ENCODE results near the gene HMCN2. TPM values are rescaled to one million over a fixed set of nuclear protein-coding genes. Genes with fewer than 3 reads are reported as not detected.

Gene HMCN2
- total and polyA plus RNA-seq, 4 donors = 0.24 to 1.8 (median 0.29) TPM

DNA sequence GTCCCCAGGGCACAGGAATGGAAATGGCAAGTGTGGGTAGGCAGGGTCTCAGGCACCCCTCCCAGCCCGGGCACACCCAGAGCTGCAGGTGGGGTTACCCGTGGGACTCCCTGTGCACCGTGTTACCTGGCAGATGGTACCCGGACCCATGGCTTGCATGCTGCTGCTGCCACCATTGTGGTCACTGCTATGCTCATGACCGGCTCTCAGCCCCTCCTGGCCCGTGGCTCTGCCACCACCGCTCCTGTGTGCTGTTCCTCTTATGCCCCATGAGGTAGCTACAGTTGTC lies 21.7 kb upstream of the HMCN2 start:
- 87% methylated on average over 7 of the region's 7 CpGs for WGBS

DNA sequence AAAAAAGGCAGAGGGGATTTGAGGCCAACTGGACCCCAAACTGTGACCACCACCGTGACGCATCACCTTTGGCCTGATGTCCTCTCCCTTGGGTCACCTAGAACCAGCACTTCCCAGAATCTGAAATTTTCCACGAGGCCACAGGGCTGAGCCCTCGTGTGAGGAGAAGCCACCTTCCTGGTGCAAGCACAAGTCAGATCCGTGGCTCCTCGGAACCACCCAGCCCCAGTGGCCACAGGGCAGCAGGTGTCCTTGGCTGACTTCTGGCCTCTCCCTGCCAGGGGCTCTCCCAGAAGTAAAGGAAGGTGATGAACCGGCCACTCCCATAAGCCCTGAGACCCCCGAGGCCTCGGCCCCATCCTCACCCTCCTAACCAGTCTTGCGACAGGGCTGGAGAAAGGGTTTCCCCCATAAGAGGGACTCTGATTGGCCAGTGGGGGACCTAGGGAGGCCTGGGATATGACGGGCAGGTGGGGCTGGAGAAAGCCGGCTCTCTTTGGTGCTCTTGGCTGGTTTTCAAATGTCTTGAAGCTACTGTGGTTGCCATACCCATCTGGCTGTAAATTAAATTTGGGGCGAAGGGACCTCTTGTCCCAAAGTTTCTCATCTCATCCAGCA lies 20.9 kb upstream of the HMCN2 start:
- Histone ChIP-seq H3K27me3 (ENCODE audit: control insufficient read depth in 4 of 4, insufficient read depth in 4 of 4, low read length in 3 of 4) (no peaks in the 10 kb centered on the region), H3K4me3 (ENCODE audit: low read depth in 1 of 3, low read length in 3 of 3) (no peak overlapping the region), H3K9ac (ENCODE audit: low read depth in 1 of 2, low read length in 2 of 2) (no peak overlapping the region), H3K36me3 (ENCODE audit: control insufficient read depth in 4 of 4, insufficient read depth in 3 of 4, low read depth in 1 of 4, low read length in 3 of 4) (no peaks in the 10 kb centered on the region), H3K4me1 (ENCODE audit: control insufficient read depth in 4 of 4, insufficient read depth in 4 of 4, low read length in 3 of 4) (peaks cover 6 to 25% (median 13%) of the 10 kb centered on the region in 4 donors), H3K9me3 (ENCODE audit: control insufficient read depth in 4 of 4, low read length in 3 of 4) (no peaks in the 10 kb centered on the region), H3K27ac (ENCODE audit: low read depth in 1 of 2, low read length in 2 of 2) (no peak overlapping the region)
- 96% methylated on average over 13 of the region's 13 CpGs for WGBS
- TF ChIP-seq SP1 (IDR thresholded peaks at IDR 0.05) = no peak
- DNase-seq (ENCODE audit: low spot score) = no peak

More for the DNA sequence above, 21.7 kb upstream of the HMCN2 start:
- H3K27me3 ChIP-seq (ENCODE audit: control insufficient read depth in 4 of 4, insufficient read depth in 4 of 4, low read length in 3 of 4) = no peaks in the 10 kb centered on the region
- no peak overlapping the region for H3K9ac ChIP-seq (ENCODE audit: low read depth in 1 of 2, low read length in 2 of 2)
- TF ChIP-seq EGR1 (IDR thresholded peaks at IDR 0.05; ENCODE audit: low read depth in 2 of 2) = no peak
- H3K4me1 ChIP-seq (ENCODE audit: control insufficient read depth in 4 of 4, insufficient read depth in 4 of 4, low read length in 3 of 4) = peaks cover 6 to 25% (median 13%) of the 10 kb centered on the region in 4 donors
- H3K36me3 ChIP-seq (ENCODE audit: control insufficient read depth in 4 of 4, insufficient read depth in 3 of 4, low read depth in 1 of 4, low read length in 3 of 4) = no peaks in the 10 kb centered on the region
- DNase-seq (ENCODE audit: low spot score) = no peak
- H3K9me3 ChIP-seq (ENCODE audit: control insufficient read depth in 4 of 4, low read length in 3 of 4) = no peaks in the 10 kb centered on the region
- no peak overlapping the region for H3K4me3 ChIP-seq (ENCODE audit: low read depth in 1 of 3, low read length in 3 of 3)
- no peak overlapping the region for H3K27ac ChIP-seq (ENCODE audit: low read depth in 1 of 2, low read length in 2 of 2)

DNA sequence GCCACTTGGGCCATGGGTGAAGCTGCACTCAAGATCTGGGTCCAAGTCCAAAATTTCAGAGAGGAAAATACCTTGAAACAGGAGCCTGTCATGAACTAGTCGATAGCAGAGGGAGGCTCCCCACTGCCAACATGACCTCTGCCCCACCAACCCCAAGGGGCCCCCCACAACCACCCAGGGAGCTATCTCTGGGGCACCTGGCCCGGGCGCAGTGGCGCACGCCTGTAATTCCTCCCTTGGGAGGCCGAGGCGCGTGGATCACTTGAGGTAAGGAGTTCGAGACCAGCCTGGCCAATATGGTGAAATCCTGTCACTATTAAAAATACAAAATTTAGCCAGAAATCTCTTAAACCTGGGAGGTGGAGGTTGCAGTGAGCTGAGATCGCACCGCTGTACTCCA lies 20.1 kb upstream of the HMCN2 start:
- TF ChIP-seq RAD21 (IDR thresholded peaks at IDR 0.05) = no peak
- TF ChIP-seq YY1 (IDR thresholded peaks at IDR 0.05) = no peak
- no peak for TF ChIP-seq HNF4G (IDR thresholded peaks at IDR 0.05)
- TF ChIP-seq EGR1 (IDR thresholded peaks at IDR 0.05; ENCODE audit: low read depth in 2 of 2) = no peak
- TF ChIP-seq FOXA1 (IDR thresholded peaks at IDR 0.05) = no peak
- TF ChIP-seq FOXA2 (IDR thresholded peaks at IDR 0.05) = no peak
- TF ChIP-seq GABPA (IDR thresholded peaks at IDR 0.05 in 1 of 2, conservative IDR thresholded peaks at IDR 0.05 in 1 of 2) = no peak
- TF ChIP-seq, protein P1, sequence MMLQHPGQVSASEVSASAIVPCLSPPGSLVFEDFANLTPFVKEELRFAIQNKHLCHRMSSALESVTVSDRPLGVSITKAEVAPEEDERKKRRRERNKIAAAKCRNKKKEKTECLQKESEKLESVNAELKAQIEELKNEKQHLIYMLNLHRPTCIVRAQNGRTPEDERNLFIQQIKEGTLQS (IDR thresholded peaks at IDR 0.05) = no peak
- TF ChIP-seq NR2F2 (IDR thresholded peaks at IDR 0.05) = no peak
- TF ChIP-seq, protein P2, sequence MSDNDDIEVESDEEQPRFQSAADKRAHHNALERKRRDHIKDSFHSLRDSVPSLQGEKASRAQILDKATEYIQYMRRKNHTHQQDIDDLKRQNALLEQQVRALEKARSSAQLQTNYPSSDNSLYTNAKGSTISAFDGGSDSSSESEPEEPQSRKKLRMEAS (IDR thresholded peaks at IDR 0.05) = no peak
- TF ChIP-seq JUND (IDR thresholded peaks at IDR 0.05) = no peak
- no peak for TF ChIP-seq HNF4A (conservative IDR thresholded peaks at IDR 0.05)
- TF ChIP-seq, protein P3, sequence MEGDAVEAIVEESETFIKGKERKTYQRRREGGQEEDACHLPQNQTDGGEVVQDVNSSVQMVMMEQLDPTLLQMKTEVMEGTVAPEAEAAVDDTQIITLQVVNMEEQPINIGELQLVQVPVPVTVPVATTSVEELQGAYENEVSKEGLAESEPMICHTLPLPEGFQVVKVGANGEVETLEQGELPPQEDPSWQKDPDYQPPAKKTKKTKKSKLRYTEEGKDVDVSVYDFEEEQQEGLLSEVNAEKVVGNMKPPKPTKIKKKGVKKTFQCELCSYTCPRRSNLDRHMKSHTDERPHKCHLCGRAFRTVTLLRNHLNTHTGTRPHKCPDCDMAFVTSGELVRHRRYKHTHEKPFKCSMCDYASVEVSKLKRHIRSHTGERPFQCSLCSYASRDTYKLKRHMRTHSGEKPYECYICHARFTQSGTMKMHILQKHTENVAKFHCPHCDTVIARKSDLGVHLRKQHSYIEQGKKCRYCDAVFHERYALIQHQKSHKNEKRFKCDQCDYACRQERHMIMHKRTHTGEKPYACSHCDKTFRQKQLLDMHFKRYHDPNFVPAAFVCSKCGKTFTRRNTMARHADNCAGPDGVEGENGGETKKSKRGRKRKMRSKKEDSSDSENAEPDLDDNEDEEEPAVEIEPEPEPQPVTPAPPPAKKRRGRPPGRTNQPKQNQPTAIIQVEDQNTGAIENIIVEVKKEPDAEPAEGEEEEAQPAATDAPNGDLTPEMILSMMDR (IDR thresholded peaks at IDR 0.05; ENCODE audit: low read depth, low read length, missing input control) = no peak
- TF ChIP-seq TAF1 (conservative IDR thresholded peaks at IDR 0.05) = no peak
- DNase-seq (ENCODE audit: low spot score) = no peak
- H3K9me3 ChIP-seq (ENCODE audit: control insufficient read depth in 4 of 4, low read length in 3 of 4) = no peaks in the 10 kb centered on the region
- no peaks in the 10 kb centered on the region for H3K27me3 ChIP-seq (ENCODE audit: control insufficient read depth in 4 of 4, insufficient read depth in 4 of 4, low read length in 3 of 4)
- no peaks in the 10 kb centered on the region for H3K36me3 ChIP-seq (ENCODE audit: control insufficient read depth in 4 of 4, insufficient read depth in 3 of 4, low read depth in 1 of 4, low read length in 3 of 4)
- no peak overlapping the region for H3K9ac ChIP-seq (ENCODE audit: low read depth in 1 of 2, low read length in 2 of 2)
- H3K27ac ChIP-seq (ENCODE audit: low read depth in 1 of 2, low read length in 2 of 2) = no peak overlapping the region
- 95% methylated on average over 11 of the region's 11 CpGs for WGBS
- peaks cover 6 to 21% (median 11%) of the 10 kb centered on the region in 4 donors for H3K4me1 ChIP-seq (ENCODE audit: control insufficient read depth in 4 of 4, insufficient read depth in 4 of 4, low read length in 3 of 4)
- H3K4me3 ChIP-seq (ENCODE audit: low read depth in 1 of 3, low read length in 3 of 3) = no peak overlapping the region

Measured in liver (tissue), 9 donors.